Colonic mucosa (tissue), 4 donors: ENCODE data around the gene BIVM. TPM values are rescaled to one million over a fixed set of nuclear protein-coding genes. Genes with fewer than 3 reads are reported as not detected.

Experiments
- DNase-seq: peaks from one replicate; pipeline ENCODE4 v3.0.0-alpha.2; 2020
- H3K27ac ChIP-seq: fragments of 200-600 bp; one replicate; pipeline ENCODE4 v1.8.0; 2021
- H3K27me3 ChIP-seq: fragments of 200-600 bp; one replicate; pipeline ENCODE4 v1.8.0; 2021
- H3K36me3 ChIP-seq: fragments of 200-600 bp; one replicate; pipeline ENCODE4 v1.8.0; 2021
- H3K4me1 ChIP-seq: fragments of 200-600 bp; one replicate; pipeline ENCODE4 v1.8.0; 2021; ENCODE audit warnings: mild to moderate bottlenecking
- H3K4me3 ChIP-seq: fragments of 200-600 bp; one replicate; pipeline ENCODE4 v1.8.0; 2021
- H3K9ac ChIP-seq, 2 donors: one replicate each; pipeline ENCODE4 v1.7.0; 2013; ENCODE audit warnings: control low read depth in 2 of 2, low read depth in 2 of 2, low read length in 2 of 2
- H3K9me3 ChIP-seq: fragments of 200-600 bp; one replicate; pipeline ENCODE4 v1.8.0; 2021
- intact Hi-C: fragments of 100-400 bp; cut with DNase I; formaldehyde crosslinking; loops from one replicate; pipeline ENCODE4 v1.14.1; 2022
- total RNA-seq, 2 donors: library from RNA; stranded (reverse); fragmentation: NEBNext Ultra II Directional in 1 of 2; extraction: Animal tissue kit (Norgen Biotek cat#: 25700) in 1 of 2; gene quantifications; one replicate each; pipeline ENCODE4 v1.2.1, GENCODE V29; 2021
- TF ChIP-seq, protein P1 (sequence below): fragments of 200-600 bp; IDR thresholded peaks from one replicate; pipeline ENCODE4 v1.8.0; 2022; ENCODE audit warnings: antibody characterized with exemption, mild to moderate bottlenecking
- donor health status: healthy.
- donor health status: DM: no; HTN: no; CAD: no.
- donor health status: DM: no; HTN: no; CAD: no.

BIVM gene
- total RNA-seq, 2 donors from 2014 or later: 11.8 to 15.5 TPM

DNA sequence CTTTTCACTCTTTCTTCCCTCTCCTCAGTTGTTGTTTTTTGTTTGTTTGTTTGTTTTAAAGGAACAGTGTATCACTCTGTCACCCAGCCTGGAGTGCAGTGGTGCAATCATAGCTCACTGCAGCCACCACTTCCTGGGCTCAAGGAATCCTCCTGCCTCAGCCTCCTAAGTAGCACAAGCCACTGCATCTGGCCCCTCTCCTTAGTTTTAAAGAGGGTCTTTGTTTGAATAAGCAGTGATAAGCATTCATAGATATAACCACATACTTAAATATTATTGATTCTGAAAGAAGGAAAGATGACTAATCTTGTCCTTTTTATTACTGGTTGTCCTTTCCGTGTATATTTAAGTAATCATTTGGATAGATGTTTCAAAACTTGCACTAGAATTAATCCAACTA lies 73.6 kb downstream of the BIVM start:
- Histone ChIP-seq H3K9ac (no peak overlapping the region), H3K27me3 (no peaks in the 10 kb centered on the region), H3K27ac (no peak overlapping the region), H3K36me3 (peaks cover 10% of the 10 kb centered on the region), H3K4me3 (no peak overlapping the region), H3K4me1 (no peaks in the 10 kb centered on the region), H3K9me3 (no peaks in the 10 kb centered on the region)
- intact Hi-C loops: no loop called here
- TF ChIP-seq, protein P1, sequence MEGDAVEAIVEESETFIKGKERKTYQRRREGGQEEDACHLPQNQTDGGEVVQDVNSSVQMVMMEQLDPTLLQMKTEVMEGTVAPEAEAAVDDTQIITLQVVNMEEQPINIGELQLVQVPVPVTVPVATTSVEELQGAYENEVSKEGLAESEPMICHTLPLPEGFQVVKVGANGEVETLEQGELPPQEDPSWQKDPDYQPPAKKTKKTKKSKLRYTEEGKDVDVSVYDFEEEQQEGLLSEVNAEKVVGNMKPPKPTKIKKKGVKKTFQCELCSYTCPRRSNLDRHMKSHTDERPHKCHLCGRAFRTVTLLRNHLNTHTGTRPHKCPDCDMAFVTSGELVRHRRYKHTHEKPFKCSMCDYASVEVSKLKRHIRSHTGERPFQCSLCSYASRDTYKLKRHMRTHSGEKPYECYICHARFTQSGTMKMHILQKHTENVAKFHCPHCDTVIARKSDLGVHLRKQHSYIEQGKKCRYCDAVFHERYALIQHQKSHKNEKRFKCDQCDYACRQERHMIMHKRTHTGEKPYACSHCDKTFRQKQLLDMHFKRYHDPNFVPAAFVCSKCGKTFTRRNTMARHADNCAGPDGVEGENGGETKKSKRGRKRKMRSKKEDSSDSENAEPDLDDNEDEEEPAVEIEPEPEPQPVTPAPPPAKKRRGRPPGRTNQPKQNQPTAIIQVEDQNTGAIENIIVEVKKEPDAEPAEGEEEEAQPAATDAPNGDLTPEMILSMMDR: no peak
- DNase-seq: no peak

DNA sequence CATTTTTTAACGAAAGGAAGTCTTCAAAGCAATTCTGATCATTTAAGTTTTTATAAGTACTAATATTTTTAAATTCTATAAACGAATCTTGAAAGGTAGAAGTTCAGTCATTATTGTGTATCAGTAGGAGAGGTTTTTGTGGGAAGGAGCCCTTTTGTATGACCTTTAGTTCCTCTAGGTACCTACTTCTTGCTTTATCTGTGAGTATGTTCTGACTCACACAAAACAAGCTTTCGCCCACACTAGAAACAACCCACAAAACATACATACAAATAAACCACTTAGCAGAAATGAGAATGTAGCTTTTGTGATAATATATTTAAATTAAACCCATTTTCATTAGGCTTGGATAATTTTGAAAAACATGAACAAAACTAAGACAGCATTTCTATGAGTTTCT lies 74.7 kb downstream of the BIVM start:
- Histone ChIP-seq H3K27ac (no peak overlapping the region), H3K9ac (no peak overlapping the region), H3K4me3 (no peak overlapping the region), H3K27me3 (no peaks in the 10 kb centered on the region), H3K36me3 (peaks cover 4% of the 10 kb centered on the region), H3K9me3 (no peaks in the 10 kb centered on the region), H3K4me1 (no peaks in the 10 kb centered on the region)
- no peak for DNase-seq
- TF ChIP-seq, protein P1: no peak
- intact Hi-C loops: no loop called here

DNA sequence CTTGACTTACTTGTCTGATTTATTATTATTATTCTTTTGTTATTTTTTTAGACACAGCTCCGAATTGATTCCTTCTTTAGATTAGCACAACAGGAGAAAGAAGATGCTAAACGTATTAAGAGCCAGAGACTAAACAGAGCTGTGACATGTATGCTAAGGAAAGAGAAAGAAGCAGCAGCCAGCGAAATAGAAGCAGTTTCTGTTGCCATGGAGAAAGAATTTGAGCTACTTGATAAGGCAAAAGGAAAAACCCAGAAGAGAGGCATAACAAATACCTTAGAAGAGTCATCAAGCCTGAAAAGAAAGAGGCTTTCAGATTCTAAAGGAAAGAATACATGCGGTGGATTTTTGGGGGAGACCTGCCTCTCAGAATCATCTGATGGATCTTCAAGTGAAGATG lies 76.3 kb downstream of the BIVM start:
- DNase-seq: no peak
- intact Hi-C loops: no loop called here
- H3K36me3 ChIP-seq: peaks cover 4% of the 10 kb centered on the region
- H3K27ac ChIP-seq: no peak overlapping the region
- no peaks in the 10 kb centered on the region for H3K9me3 ChIP-seq
- no peaks in the 10 kb centered on the region for H3K27me3 ChIP-seq
- H3K9ac ChIP-seq: no peak overlapping the region
- TF ChIP-seq, protein P1: no peak
- H3K4me3 ChIP-seq: no peak overlapping the region
- H3K4me1 ChIP-seq: no peaks in the 10 kb centered on the region

DNA sequence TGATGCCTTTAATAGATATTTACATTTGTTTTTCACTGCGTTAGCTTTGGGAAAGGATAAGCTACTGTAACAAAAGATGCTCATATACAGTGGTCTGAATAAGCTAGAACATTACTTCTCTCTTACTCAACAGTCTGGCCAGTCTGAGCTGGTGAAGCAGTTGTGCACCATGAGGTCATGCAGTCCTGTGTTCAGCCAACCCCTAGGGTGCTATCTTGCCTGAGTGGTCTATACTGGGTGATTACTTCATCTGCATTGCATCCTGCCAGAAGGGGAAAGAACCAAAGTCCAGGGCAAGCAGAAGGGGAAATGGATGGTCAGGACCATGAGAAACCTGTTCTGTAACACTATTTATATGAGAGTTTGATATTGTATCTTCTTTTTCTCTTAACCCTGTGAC lies 78.4 kb downstream of the BIVM start:
- H3K9me3 ChIP-seq: no peaks in the 10 kb centered on the region
- H3K36me3 ChIP-seq: peaks cover 4% of the 10 kb centered on the region
- TF ChIP-seq, protein P1: no peak
- H3K4me1 ChIP-seq: no peaks in the 10 kb centered on the region
- H3K27me3 ChIP-seq: no peaks in the 10 kb centered on the region
- no peak for DNase-seq
- intact Hi-C loops: no loop called here
- H3K27ac ChIP-seq: no peak overlapping the region
- H3K4me3 ChIP-seq: no peak overlapping the region
- H3K9ac ChIP-seq: no peak overlapping the region

DNA sequence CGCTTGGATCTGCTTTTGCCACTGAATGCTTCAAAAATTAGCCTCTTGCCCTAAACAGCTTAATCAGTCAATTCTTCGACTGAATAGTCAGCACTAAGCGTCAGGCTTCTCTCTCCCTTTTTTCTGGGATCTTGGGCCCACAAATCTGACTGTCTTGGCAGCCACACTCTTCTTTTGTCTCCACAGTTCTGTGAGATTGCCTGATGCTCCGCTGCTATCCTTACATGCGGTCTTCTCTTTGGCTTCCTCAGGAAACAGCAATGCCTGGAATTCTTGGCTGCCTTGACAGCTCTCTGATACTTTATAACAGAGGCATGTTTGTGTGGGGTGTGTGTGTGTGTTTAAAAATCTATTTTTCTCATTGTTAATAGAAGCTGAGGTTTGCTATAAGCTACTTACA lies 79.6 kb downstream of the BIVM start:
- H3K9me3 ChIP-seq: no peaks in the 10 kb centered on the region
- no peaks in the 10 kb centered on the region for H3K4me1 ChIP-seq
- no peak overlapping the region for H3K9ac ChIP-seq
- intact Hi-C loops: no loop called here
- H3K27ac ChIP-seq: no peak overlapping the region
- no peaks in the 10 kb centered on the region for H3K27me3 ChIP-seq
- TF ChIP-seq, protein P1: no peak
- peaks cover 4% of the 10 kb centered on the region for H3K36me3 ChIP-seq
- no peak overlapping the region for H3K4me3 ChIP-seq
- DNase-seq: no peak
